ENCODE measurements around the gene C14orf93.

The C14orf93 gene

GRCh38 chr14:23035303-23036144 lies 25.6 kb upstream of the C14orf93 start:
- H3K36me3 ChIP-seq (ENCODE audit: insufficient read depth, low read length) = peaks cover 35% of the 10 kb centered on the region
- TF ChIP-seq EZH2 (IDR thresholded peaks at IDR 0.05; ENCODE audit: borderline replicate concordance, low read length) (no peak), CTCF (IDR thresholded peaks at IDR 0.05; ENCODE audit: low read length) (no peak)
- no peaks in the 10 kb centered on the region for H3K9me3 ChIP-seq (ENCODE audit: low read length)
- H3K4me2 ChIP-seq (ENCODE audit: low read length) = peak overlapping the region; percentile 56
- H3K79me2 ChIP-seq (ENCODE audit: insufficient read depth, low read length) = peaks cover 15% of the 10 kb centered on the region
- peak overlapping the region; percentile 93; the same call in 1 of the 2 replicates for H3K9ac ChIP-seq (ENCODE audit: low read length)
- H3K27ac ChIP-seq (ENCODE audit: low read depth, low read length, poor library complexity, severe bottlenecking) = peak overlapping the region; percentile 84
- peaks cover 19% of the 10 kb centered on the region for H3K4me1 ChIP-seq (ENCODE audit: insufficient read depth, low read length, severe bottlenecking)
- H4K20me1 ChIP-seq (ENCODE audit: insufficient read depth, low read length) = no peaks in the 10 kb centered on the region
- H3K9me2 ChIP-seq (ENCODE audit: low read depth, low read length) = no peaks in the 10 kb centered on the region
- no peaks in the 10 kb centered on the region for H3K27me3 ChIP-seq (ENCODE audit: insufficient read depth, low read length)
- peak overlapping the region; percentile 90 for H2AFZ ChIP-seq (ENCODE audit: low read length)
- peak overlapping the region; percentile 92 for H3K4me3 ChIP-seq (ENCODE audit: low read depth, low read length, poor library complexity, severe bottlenecking)
- no peaks in the 10 kb centered on the region for H3F3A ChIP-seq (ENCODE audit: insufficient read depth, low read length)

GRCh38 chr14:23034498-23035302 lies 24.8 kb upstream of the C14orf93 start, which contains the start of gene PSMB5:
Gene PSMB5, minus strand, starts transcription at chr14:23034900. Its CDS starts 19 bp downstream, at chr14:23034881.
- Histone ChIP-seq H4K20me1 (ENCODE audit: insufficient read depth, low read length) (no peaks in the 10 kb centered on the region), H3K27ac (ENCODE audit: low read depth, low read length, poor library complexity, severe bottlenecking) (peak within 1 kb of the TSS; percentile 84), H3F3A (ENCODE audit: insufficient read depth, low read length) (no peaks in the 10 kb centered on the region), H3K9me3 (ENCODE audit: low read length) (no peaks in the 10 kb centered on the region), H3K9ac (ENCODE audit: low read length) (peak within 1 kb of the TSS; percentile 93), H3K79me2 (ENCODE audit: insufficient read depth, low read length) (peaks cover 15% of the 10 kb centered on the region), H3K36me3 (ENCODE audit: insufficient read depth, low read length) (peaks cover 39% of the 10 kb centered on the region), H3K4me2 (ENCODE audit: low read length) (peak within 1 kb of the TSS; percentile 56), H3K4me1 (ENCODE audit: insufficient read depth, low read length, severe bottlenecking) (peaks cover 19% of the 10 kb centered on the region), H3K9me2 (ENCODE audit: low read depth, low read length) (no peaks in the 10 kb centered on the region), H3K27me3 (ENCODE audit: insufficient read depth, low read length) (no peaks in the 10 kb centered on the region), H3K4me3 (ENCODE audit: low read depth, low read length, poor library complexity, severe bottlenecking) (peak within 1 kb of the TSS; percentile 92), H2AFZ (ENCODE audit: low read length) (peak within 1 kb of the TSS; percentile 90)
- no peak for TF ChIP-seq EZH2 (IDR thresholded peaks at IDR 0.05; ENCODE audit: borderline replicate concordance, low read length)

GRCh38 chr14:23033801-23034497 lies 24.0 kb upstream of the C14orf93 start:
- Histone ChIP-seq H3K36me3 (ENCODE audit: insufficient read depth, low read length) (peaks cover 47% of the 10 kb centered on the region), H3K4me1 (ENCODE audit: insufficient read depth, low read length, severe bottlenecking) (peaks cover 19% of the 10 kb centered on the region), H4K20me1 (ENCODE audit: insufficient read depth, low read length) (no peaks in the 10 kb centered on the region), H3K27me3 (ENCODE audit: insufficient read depth, low read length) (no peaks in the 10 kb centered on the region), H2AFZ (ENCODE audit: low read length) (no peak overlapping the region), H3K9me2 (ENCODE audit: low read depth, low read length) (no peaks in the 10 kb centered on the region), H3K4me2 (ENCODE audit: low read length) (peak overlapping the region; percentile 56), H3F3A (ENCODE audit: insufficient read depth, low read length) (no peaks in the 10 kb centered on the region), H3K4me3 (ENCODE audit: low read depth, low read length, poor library complexity, severe bottlenecking) (peak overlapping the region; percentile 92), H3K27ac (ENCODE audit: low read depth, low read length, poor library complexity, severe bottlenecking) (peak overlapping the region; percentile 84), H3K9me3 (ENCODE audit: low read length) (no peaks in the 10 kb centered on the region), H3K9ac (ENCODE audit: low read length) (peak overlapping the region; percentile 93), H3K79me2 (ENCODE audit: insufficient read depth, low read length) (peaks cover 15% of the 10 kb centered on the region)
- TF ChIP-seq CTCF (IDR thresholded peaks at IDR 0.05; ENCODE audit: low read length) (no peak), EZH2 (IDR thresholded peaks at IDR 0.05; ENCODE audit: borderline replicate concordance, low read length) (no peak)
